ENCODE results near the gene C19orf73. TPM values are rescaled to one million over a fixed set of nuclear protein-coding genes. Genes with fewer than 3 reads are reported as not detected.

C19orf73 gene, protein sequence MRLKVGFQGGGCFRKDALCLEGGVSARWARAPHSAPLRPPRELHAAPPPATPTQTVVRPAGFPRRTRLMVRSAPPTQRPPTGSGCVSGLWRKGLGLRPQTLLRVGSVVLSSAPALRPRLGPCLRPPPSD
- total RNA-seq, result 1.2 TPM

DNA sequence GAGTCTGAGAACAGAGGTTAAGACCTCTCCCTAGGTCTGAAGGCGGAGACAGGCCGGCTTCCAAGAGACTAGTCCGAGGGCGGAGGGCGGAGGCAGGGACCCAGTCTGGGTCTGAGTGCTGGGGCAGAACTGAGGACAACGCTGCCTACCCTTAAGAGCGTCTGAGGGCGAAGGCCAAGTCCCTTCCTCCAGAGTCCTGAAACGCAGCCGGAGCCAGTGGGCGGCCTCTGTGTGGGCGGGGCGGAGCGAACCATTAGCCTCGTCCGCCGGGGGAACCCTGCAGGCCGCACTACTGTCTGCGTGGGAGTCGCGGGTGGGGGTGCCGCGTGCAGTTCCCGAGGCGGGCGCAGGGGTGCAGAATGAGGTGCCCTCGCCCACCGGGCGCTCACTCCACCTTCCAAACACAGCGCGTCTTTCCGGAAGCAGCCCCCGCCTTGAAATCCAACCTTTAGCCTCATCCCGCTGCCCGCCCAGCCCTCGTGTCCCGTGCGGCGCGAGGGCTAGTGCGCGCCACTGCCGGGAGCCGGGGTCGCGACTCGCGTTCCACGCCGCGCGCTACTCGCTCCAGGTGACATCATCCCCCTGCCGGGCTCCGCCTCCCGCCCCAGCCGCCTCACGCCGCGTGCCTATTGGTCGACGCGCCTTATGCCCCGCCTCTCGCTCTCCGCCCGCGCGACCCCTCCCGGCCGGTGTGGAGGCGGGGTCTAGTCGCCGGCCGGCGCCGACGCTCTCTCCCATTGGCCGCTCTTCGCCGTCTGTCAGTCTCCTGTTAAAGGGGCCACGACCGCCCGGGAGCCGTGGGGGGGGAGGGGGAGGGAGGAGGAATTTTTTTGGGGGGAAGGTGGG, at the start of gene C19orf73:
C19orf73 (minus strand) TSS at position 579 of the 846 bp plus-strand sequence; CDS start at position 458, 121 bp downstream.
- no peak for FAIRE-seq
- DNase-seq (ENCODE audit: low spot score in 2 of 2), result peak; percentile 99 to 100

DNA sequence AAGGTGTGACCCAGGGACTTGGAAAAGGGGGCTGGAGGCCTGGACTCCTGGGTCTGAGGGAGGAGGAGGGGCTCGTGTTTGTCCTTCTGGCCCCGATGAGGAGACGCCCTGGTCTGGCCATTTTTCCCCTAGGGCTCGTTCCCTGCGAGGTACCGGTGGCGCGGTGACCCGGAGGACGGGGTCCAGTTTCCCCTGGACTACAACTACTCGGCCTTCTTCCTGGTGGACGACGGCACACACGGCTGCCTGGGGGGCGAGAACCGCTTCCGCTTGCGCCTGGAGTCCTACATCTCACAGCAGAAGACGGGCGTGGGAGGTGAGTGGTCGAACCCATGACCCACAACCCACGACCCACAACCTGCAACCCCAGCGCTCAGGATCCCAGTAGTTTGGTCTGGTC, 49.5 kb upstream of the C19orf73 start:
- FAIRE-seq (no peak), DNase-seq (ENCODE audit: low spot score in 2 of 2) (no peak)

- FAIRE-seq (no peak), DNase-seq (ENCODE audit: low spot score in 2 of 2) (no peak)
Observed at GRCh38 chr19:49167857-49168409, 49.0 kb upstream of the C19orf73 start.

- no peak for DNase-seq (ENCODE audit: low spot score in 2 of 2)
- no peak for FAIRE-seq
Observed at GRCh38 chr19:49165865-49166301, 46.9 kb upstream of the C19orf73 start.

GRCh38 chr19:49165111-49165750, 46.3 kb upstream of the C19orf73 start:
- no peak for FAIRE-seq
- DNase-seq (ENCODE audit: low spot score in 2 of 2), result no peak

DNA sequence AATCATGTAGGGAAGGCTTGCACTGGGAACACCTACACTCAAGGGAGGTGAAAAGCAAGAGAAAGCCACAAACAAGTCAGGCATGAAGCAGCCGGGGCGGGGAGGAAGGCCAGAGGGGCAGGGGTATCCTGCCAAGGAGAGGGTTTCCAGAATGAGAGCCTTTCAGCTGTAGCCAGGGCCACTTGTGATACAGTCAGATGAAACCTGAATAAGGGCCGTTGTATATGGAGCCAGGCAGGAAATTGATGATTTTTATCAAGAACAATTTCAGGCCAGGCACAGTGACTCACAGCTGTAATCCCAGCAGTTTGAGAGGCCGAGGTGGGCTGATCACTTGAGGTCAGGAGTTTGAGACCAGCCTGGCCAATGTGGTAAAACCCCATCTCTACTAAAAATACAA, 43.0 kb upstream of the C19orf73 start:
- no peak for DNase-seq (ENCODE audit: low spot score in 2 of 2)
- FAIRE-seq, result no peak

- no peak for FAIRE-seq
- DNase-seq (ENCODE audit: low spot score in 2 of 2), result no peak
Observed at GRCh38 chr19:49160450-49161189, 41.7 kb upstream of the C19orf73 start.

- FAIRE-seq (no peak), DNase-seq (ENCODE audit: low spot score in 2 of 2) (peak; percentile 71 to 85)
Observed at GRCh38 chr19:49157445-49158224, 38.7 kb upstream of the C19orf73 start, which contains the start of gene TRPM4. Gene TRPM4 (plus strand): TSS chr19:49157792. CDS start chr19:49157867, 75 bp downstream.

GRCh38 chr19:49155820-49156346, 36.9 kb upstream of the C19orf73 start:
- no peak for FAIRE-seq
- no peak for DNase-seq (ENCODE audit: low spot score in 2 of 2)

DNA sequence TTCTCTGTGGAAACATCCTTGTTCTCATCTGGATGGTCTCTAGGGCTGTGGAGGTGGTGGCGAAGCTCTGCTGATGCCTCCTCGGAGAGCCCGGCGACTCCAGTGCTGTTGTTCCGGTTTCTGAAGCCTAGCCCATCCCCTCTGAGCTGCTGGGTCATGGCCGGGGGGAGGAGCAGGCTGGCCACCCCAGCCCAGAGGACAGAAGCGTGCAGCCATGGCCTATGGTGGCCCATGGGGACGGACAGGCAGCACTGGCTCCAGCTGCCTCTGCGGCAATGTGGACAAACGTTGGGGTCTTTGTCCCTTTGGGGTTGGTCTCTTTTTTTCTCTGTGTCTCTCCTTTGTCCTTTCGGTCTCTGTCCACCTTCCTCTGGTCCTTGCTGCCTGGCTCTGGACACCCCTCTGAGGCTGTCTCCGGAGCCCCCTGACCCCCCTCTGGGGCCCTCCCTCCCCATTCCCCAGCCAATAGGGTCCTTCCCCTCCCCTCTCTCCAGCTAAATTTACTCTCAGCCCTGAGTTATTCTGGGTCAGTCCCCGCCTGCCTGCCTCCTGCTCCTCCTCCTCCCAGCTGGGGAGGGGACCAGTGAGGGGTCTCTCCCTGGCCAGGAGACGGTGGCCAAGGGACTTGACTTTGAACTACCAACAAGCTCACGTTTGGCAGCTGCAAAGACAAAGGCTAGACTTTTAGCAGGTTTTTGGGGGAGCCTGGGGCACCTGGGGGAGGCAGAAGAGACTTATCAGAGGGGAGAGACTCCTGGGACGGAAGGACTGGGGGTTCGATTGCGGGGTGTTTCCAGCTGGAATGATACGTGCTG, 36.3 kb upstream of the C19orf73 start, which contains the start of gene HRC:
HRC (minus strand) TSS at position 392 of the 815 bp plus-strand sequence; CDS start at position 233, 159 bp downstream.
- DNase-seq (ENCODE audit: low spot score in 2 of 2), result no peak
- no peak for FAIRE-seq

- FAIRE-seq, result no peak
- no peak for DNase-seq (ENCODE audit: low spot score in 2 of 2)
Observed at GRCh38 chr19:49154279-49154678, 35.3 kb upstream of the C19orf73 start.

DNA sequence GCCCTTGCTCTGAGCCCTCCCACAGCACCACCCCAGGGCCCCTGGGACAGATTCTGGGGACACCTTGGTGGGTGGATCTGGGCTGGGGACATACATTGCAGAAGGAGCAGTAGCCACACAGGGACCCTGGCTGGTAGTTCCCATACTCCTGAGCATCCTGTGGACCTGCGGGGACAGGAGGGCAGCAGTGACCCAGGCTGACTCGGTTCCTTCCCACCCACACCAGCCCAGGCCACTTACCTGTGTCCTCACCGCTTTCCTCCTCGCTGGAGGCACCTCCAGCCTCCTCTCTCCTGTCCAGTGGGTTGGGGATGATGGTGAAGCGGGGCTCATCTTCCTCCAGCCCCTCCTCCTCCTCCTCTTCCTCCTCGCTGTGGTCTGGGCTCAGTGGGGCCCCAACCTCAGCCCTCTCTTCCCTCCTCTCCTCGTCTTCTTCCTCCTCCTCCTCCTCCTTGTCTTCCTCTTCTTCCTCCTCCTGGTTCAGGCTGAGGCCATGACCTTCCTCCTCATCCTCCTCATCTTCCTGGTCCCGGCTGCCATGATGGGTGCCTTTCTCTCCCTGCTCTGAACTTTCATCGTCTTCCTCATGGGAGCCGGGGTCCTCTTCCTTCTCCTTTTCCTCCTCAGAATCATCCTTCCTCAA, 34.3 kb upstream of the C19orf73 start:
- FAIRE-seq (no peak), DNase-seq (ENCODE audit: low spot score in 2 of 2) (no peak)

DNA sequence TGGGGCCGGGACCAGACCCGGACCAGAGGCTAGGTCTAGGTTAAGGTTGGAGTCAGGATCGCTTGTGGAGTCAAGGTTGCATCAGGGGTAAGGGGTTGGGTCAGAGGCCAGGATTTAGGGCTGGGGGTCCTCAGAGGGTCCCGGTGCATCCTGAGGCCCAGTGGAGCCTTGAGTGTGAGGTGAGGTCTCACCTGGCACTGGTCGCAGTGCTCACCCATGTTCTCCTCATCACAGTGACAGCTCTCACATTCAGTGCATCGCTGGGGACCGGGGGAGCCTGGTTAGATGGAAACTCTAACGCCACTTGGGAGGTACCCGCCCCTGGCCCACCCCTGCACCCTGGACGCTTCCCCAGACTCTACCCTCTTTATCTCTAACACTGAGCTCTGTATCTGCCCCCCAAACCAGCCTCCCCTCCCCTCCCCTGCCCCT, 33.2 kb upstream of the C19orf73 start:
- FAIRE-seq (no peak), DNase-seq (ENCODE audit: low spot score in 2 of 2) (no peak)

DNA sequence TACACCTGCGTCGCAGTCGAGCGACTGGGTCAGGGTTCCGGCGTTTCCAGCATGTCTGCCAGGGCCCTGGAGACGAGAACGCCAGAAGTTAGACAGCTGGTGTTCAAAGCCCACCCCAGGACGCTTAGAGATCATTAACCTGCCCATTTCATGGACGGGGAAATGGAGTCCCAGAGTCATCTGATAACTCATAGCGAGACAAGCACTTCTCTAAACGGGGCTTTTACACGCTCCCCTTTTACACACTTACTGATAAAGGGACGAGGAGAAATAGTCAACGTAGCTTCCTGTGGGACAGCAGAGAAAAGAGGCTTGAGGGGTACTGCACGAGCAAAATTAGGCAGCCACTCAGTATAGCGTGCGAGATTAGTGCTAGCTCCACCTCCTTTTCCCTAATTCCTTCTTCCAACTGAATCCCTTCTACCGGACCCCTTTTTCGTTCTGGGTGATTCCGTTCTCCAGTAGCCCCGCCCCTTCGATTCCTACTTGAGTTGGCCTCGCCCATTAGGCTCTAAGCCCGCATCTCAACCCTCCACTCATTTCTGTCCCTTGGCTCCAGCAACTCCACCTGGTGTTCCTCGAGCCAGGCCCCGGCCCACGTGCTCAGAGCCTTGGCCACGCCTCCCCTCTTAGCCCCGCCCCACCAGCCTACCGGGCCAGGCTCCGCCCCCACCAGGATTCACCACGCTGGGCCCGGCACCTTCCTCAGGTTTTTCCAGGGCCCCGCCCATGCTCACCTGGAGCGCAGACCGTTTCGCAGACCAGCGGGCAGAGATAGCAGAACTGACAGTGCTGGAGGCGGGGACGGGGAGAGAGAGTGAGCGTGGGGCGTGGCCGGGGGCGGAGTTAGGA, 32.5 kb upstream of the C19orf73 start:
- peak in 1 of 2 donors; percentile 78 for DNase-seq (ENCODE audit: low spot score in 2 of 2)
- no peak for FAIRE-seq

- FAIRE-seq (no peak), DNase-seq (ENCODE audit: low spot score in 2 of 2) (no peak)
Observed at GRCh38 chr19:49150944-49151243, 32.0 kb upstream of the C19orf73 start.

DNA sequence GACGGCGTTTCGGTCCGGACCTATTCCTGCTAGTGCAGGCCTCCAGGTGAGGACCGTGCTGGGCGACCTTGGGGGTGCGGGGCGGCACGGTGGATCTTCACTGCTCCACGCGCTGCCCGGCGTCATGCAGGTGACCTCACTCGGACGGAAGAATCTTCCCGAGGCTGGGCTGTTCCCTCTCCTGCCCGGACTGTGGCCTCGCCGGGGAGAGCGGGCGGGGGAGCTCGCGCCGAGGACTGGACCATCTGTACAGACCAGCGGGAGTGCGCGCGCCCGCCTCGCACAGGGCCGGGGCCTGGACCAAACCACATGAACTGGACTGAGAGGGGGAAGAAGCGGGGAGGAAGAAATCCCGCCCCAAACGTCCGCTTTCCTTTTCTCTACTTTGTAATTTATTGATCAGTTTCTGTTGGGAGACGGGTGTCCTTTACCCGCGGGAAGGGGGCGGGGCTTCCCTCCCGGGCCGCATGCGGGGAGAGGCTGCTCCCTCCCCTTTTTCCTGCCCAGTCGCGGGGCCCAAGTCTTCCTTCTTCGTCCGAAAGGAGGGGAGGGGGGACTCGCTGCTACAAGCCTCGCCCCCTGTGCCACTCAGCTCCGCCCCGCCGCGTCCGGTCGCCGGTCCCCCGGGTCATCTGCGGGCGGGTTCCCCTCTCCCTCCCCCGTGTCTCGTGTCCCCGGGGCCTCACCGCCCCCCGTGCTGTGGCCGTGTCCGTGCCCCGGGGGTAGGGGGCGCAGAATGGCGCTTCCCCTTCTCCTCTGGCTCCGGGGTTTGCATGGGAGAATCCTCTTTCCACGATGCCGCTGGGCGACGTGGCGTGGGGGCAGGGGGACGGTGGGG, 31.4 kb upstream of the C19orf73 start:
- peak; percentile 80 to 87 for DNase-seq (ENCODE audit: low spot score in 2 of 2)
- no peak for FAIRE-seq
